Psoas muscle (tissue), 8 donors: ENCODE data around the gene DZIP1L. TPM values are rescaled to one million over a fixed set of nuclear protein-coding genes. Genes with fewer than 3 reads are reported as not detected.
"Not testable (repeated sequence)": the region's sequence is repeated elsewhere in the genome, so short reads cannot be mapped to it uniquely, and the experiment has no call there.

Experiments used
- ATAC-seq, 4 donors: fragments of 200-7000 bp; cut with Tn5 transposase; one replicate each; pipeline ENCODE4 v1.9.1; 2020; ENCODE audit warnings: moderate library complexity in 3 of 4, mild to moderate bottlenecking in 2 of 4
- DNase-seq, 2 donors: peaks; one replicate each; pipeline ENCODE4 v3.0.0-alpha.2; 2020
- H3K27ac ChIP-seq: fragments of 200-600 bp; one replicate; pipeline ENCODE4 v1.8.0; 2022
- H3K27me3 ChIP-seq, 3 donors: fragments of 200-600 bp in 1 of 3; one replicate each; pipeline versions ENCODE4 v1.6.1 to v1.8.0; 2013 to 2022; ENCODE audit warnings: low read length in 2 of 3, mild to moderate bottlenecking in 2 of 3, moderate library complexity in 1 of 3; ENCODE audit not compliant: insufficient read depth in 3 of 3
- H3K36me3 ChIP-seq, 2 donors: fragments of 200-600 bp in 1 of 2; one replicate each; pipeline versions ENCODE4 v1.6.1 to v1.8.0; 2013 to 2022; ENCODE audit warnings: low read depth in 1 of 2, mild to moderate bottlenecking in 1 of 2, moderate library complexity in 1 of 2; ENCODE audit not compliant: insufficient read depth in 1 of 2
- H3K4me1 ChIP-seq: fragments of 200-600 bp; one replicate; pipeline ENCODE4 v1.8.0; 2022
- H3K4me3 ChIP-seq: fragments of 200-600 bp; one replicate; pipeline ENCODE4 v1.8.0; 2022; ENCODE audit warnings: mild to moderate bottlenecking
- H3K9me3 ChIP-seq: fragments of 200-600 bp; one replicate; pipeline ENCODE4 v1.8.0; 2022
- CTCF ChIP-seq: fragments of 200-600 bp; IDR thresholded peaks from one replicate; pipeline ENCODE4 v1.8.0; 2022; ENCODE audit warnings: antibody characterized with exemption
- WGBS, 3 donors: extraction: QIAGEN DNeasy Blood & Tissue Kit; methylation state at CpG; one replicate each; pipeline versions ENCODE4 v1.1.6 to v1.1.7; 2013; 5-methylcytosine and 5-hydroxymethylcytosine counted together
- intact Hi-C, 2 donors: fragments of 100-400 bp; cut with DNase I; formaldehyde crosslinking; loops; one replicate each; pipeline versions ENCODE4 v1.11.0 to v1.14.2; 2022
- polyA plus RNA-seq, 3 donors: library from polyadenylated mRNA; stranded (reverse); fragments of 200-250 nt; gene quantifications; one replicate each; pipeline ENCODE4 v1.2.3, GENCODE V29; 2013
- total RNA-seq, 4 donors: library from RNA; stranded (reverse); fragmentation: NEBNext Ultra II Directional in 2 of 4; extraction: Animal tissue kit (Norgen Biotek cat#: 25700) in 2 of 4; gene quantifications; one replicate each; pipeline versions ENCODE4 v1.2.1 to v1.2.4, GENCODE V29; 2021 to 2023
- donor health status: healthy with polysubstance abuse.
- donor health status: DM: no; HTN: no; CAD: no; lungs with moderate emphysema.
- donor health status: Bipolar disorder and iron deficiency.
- donor health status: healthy.
- donor health status: DM: yes; HTN: yes; CAD: no.
- donor health status: DM: no; HTN: no; CAD: no.
- donor health status: DM: no; HTN: no; CAD: no.
- donor health status: DM: yes; HTN: yes; CAD: no.

Gene DZIP1L
- total and polyA plus RNA-seq, 7 donors: 0.22 to 3.0 (median 1.0) TPM

- H3K9me3 ChIP-seq: no peaks in the 10 kb centered on the region
- no peak for TF ChIP-seq CTCF
- intact Hi-C loops: no loop called here
- ATAC-seq: no peak
- WGBS, 3 donors: 57 to 64% (median 58%) methylated on average over 4 of the region's 4 CpGs
- no peak overlapping the region for H3K27ac ChIP-seq
- no peaks in the 10 kb centered on the region for H3K27me3 ChIP-seq
- no peak overlapping the region for H3K4me3 ChIP-seq
- DNase-seq: no peak
- no peaks in the 10 kb centered on the region for H3K4me1 ChIP-seq
- H3K36me3 ChIP-seq: no peaks in the 10 kb centered on the region
Measured at GRCh38 chr3:138148503-138148902, 33.1 kb upstream of the DZIP1L start.

DNA sequence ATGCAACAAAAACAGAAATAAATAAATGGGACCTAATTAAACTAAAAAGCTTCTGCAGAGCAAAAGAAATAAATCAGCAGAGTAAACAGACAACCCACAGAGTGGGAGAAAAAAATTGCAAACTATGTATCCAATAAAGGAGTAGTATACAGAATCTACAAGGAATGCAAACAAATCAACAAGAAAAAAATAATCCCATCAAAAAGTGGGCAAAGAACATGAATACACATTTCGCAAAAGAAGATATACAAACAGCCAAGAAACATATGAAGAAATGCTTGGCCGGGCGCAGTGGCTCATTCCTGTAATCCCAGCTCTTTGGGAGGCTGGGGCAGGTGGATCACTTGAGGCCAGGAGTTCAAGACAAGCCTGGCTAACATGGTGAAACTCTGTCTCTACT, 26.8 kb upstream of the DZIP1L start:
- H3K4me1 ChIP-seq, H3K9me3 ChIP-seq, H3K4me3 ChIP-seq, H3K27me3 ChIP-seq, intact Hi-C loops, ATAC-seq, H3K27ac ChIP-seq, H3K36me3 ChIP-seq, DNase-seq: not testable (repeated sequence)
- 97 to 99% (median 97%) methylated on average over 3 of the region's 3 CpGs for WGBS, 3 donors

DNA sequence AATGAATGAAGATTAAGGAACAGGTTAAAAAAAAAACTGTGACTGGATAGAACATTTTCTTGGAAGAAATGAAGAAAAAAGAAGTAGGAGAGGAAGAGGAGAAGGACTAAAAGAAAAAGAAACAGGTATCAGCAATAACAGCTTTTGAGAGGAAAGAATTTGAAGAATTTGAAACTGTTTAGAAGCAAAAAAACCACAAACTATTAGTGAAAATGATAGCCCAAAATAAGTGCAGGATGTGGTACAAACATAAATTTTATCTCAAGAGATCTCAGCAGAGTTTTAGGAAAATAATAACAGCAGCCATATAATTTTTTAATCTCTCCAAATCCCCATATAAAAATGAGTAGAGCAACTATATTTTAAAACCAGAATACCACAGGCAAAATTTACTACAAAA, 25.5 kb upstream of the DZIP1L start:
- H3K36me3 ChIP-seq: no peaks in the 10 kb centered on the region
- no peaks in the 10 kb centered on the region for H3K4me1 ChIP-seq
- no peak for TF ChIP-seq CTCF
- ATAC-seq (no peak), DNase-seq (no peak)
- H3K9me3 ChIP-seq: no peaks in the 10 kb centered on the region
- intact Hi-C loops: no loop called here
- no peak overlapping the region for H3K4me3 ChIP-seq
- H3K27me3 ChIP-seq: peaks cover 0 to 3% (median 0%) of the 10 kb centered on the region in 3 donors
- H3K27ac ChIP-seq: no peak overlapping the region

- no peaks in the 10 kb centered on the region for H3K9me3 ChIP-seq
- no peak for TF ChIP-seq CTCF
- intact Hi-C loops: no loop called here
- no peaks in the 10 kb centered on the region for H3K36me3 ChIP-seq
- H3K27ac ChIP-seq: no peak overlapping the region
- H3K4me1 ChIP-seq: no peaks in the 10 kb centered on the region
- ATAC-seq: no peak
- 38 to 40% (median 40%) methylated on average over 2 of the region's 2 CpGs for WGBS, 3 donors
- no peak overlapping the region for H3K4me3 ChIP-seq
- peaks cover 0 to 3% (median 0%) of the 10 kb centered on the region in 3 donors for H3K27me3 ChIP-seq
- no peak for DNase-seq
Measured at GRCh38 chr3:138139691-138140090, 24.3 kb upstream of the DZIP1L start.

GRCh38 chr3:138137861-138138260, 22.5 kb upstream of the DZIP1L start:
- Histone ChIP-seq H3K36me3 (no peaks in the 10 kb centered on the region), H3K4me3 (no peak overlapping the region), H3K27me3 (peaks cover 0 to 3% (median 0%) of the 10 kb centered on the region in 3 donors), H3K27ac (no peak overlapping the region), H3K9me3 (no peaks in the 10 kb centered on the region), H3K4me1 (no peaks in the 10 kb centered on the region)
- DNase-seq (no peak), ATAC-seq (no peak)
- no peak for TF ChIP-seq CTCF
- 60 to 75% (median 72%) methylated on average over 2 of the region's 2 CpGs for WGBS, 3 donors
- intact Hi-C loops: no loop called here
